ENCODE data around the gene IFNL3. TPM values are rescaled to one million over a fixed set of nuclear protein-coding genes. Genes with fewer than 3 reads are reported as not detected.
"Not testable (repeated sequence)": the region's sequence is repeated elsewhere in the genome, so short reads cannot be mapped to it uniquely, and the experiment has no call there.

Gene IFNL3
- total and polyA plus RNA-seq, 2 of the 13 experiments (the other 11 are each of a cell fraction or from before 2014, with no cell fraction given), result not detected

GRCh38 chr19:39270036-39270871, 25.4 kb upstream of the IFNL3 start (continued):
- TF ChIP-seq ZBTB40 (IDR thresholded peaks at IDR 0.05) (no peak), ZBTB40 (CRISPR knock-in tag; IDR thresholded peaks at IDR 0.05) (no peak), BRCA1 (CRISPR knock-in tag; IDR thresholded peaks at IDR 0.05) (no peak), CHD2 (IDR thresholded peaks at IDR 0.05; ENCODE audit: low read depth, low read length) (no peak), ZBTB7B (CRISPR knock-in tag; IDR thresholded peaks at IDR 0.05) (no peak)

- in situ Hi-C loops (cut with HindIII; ENCODE audit: extremely low pct_ligation_motif_present, low pct_unique_long_range_greater_than_20kb); H3K9ac ChIP-seq (ENCODE audit: insufficient read depth, low read depth, low read length); H3K27me3 ChIP-seq (ENCODE audit: control insufficient read depth in 1 of 2, insufficient read depth in 2 of 2, low read length in 2 of 2); POLR2A ChIA-PET; DNase-seq (ENCODE audit: low spot score); H3K79me2 ChIP-seq (ENCODE audit: insufficient read depth, low read length); H3K4me2 ChIP-seq (ENCODE audit: low read depth, low read length); H3K9me3 ChIP-seq (ENCODE audit: low read length); intact Hi-C loops (cut with micrococcal nuclease; ENCODE audit: unreplicated experiment); H2AFZ ChIP-seq (ENCODE audit: low read length); CTCF ChIA-PET (ENCODE audit: low intra/inter-chr PET ratio, low total read pairs); FAIRE-seq; ATAC-seq; BruUV-seq (replicated peaks); H3K4me3 ChIP-seq (replicated peaks in 1 of 3; ENCODE audit: insufficient read depth in 1 of 3, low read depth in 2 of 3, low read length in 3 of 3); H4K20me1 ChIP-seq (ENCODE audit: insufficient read depth, low read length); H3K4me1 ChIP-seq (ENCODE audit: insufficient read depth, low read length); H3K36me3 ChIP-seq (replicated peaks in 1 of 2; ENCODE audit: control insufficient read depth in 1 of 2, insufficient read depth in 2 of 2, low read length in 2 of 2); H3K27ac ChIP-seq (ENCODE audit: extremely low read length, insufficient read depth, low read length): not testable (repeated sequence)
- 45% methylated on average over 9 of the region's 10 CpGs for WGBS (ENCODE audit: low lambda C conversion rate)
Observed at GRCh38 chr19:39269369-39269768, 24.6 kb upstream of the IFNL3 start.

GRCh38 chr19:39268531-39269223, 23.9 kb upstream of the IFNL3 start:
- BruUV-seq (replicated peaks); H3K36me3 ChIP-seq (replicated peaks in 1 of 2; ENCODE audit: control insufficient read depth in 1 of 2, insufficient read depth in 2 of 2, low read length in 2 of 2); H3K4me3 ChIP-seq (replicated peaks in 1 of 3; ENCODE audit: insufficient read depth in 1 of 3, low read depth in 2 of 3, low read length in 3 of 3); FAIRE-seq; H3K9me3 ChIP-seq (ENCODE audit: low read length); H3K9ac ChIP-seq (ENCODE audit: insufficient read depth, low read depth, low read length); H3K27ac ChIP-seq (ENCODE audit: extremely low read length, insufficient read depth, low read length); H2AFZ ChIP-seq (ENCODE audit: low read length); H3K4me2 ChIP-seq (ENCODE audit: low read depth, low read length); H3K27me3 ChIP-seq (ENCODE audit: control insufficient read depth in 1 of 2, insufficient read depth in 2 of 2, low read length in 2 of 2); H4K20me1 ChIP-seq (ENCODE audit: insufficient read depth, low read length); DNase-seq (ENCODE audit: low spot score); intact Hi-C loops (cut with micrococcal nuclease; ENCODE audit: unreplicated experiment); in situ Hi-C loops (cut with HindIII; ENCODE audit: extremely low pct_ligation_motif_present, low pct_unique_long_range_greater_than_20kb); ATAC-seq; CTCF ChIA-PET (ENCODE audit: low intra/inter-chr PET ratio, low total read pairs); H3K4me1 ChIP-seq (ENCODE audit: insufficient read depth, low read length); H3K79me2 ChIP-seq (ENCODE audit: insufficient read depth, low read length); POLR2A ChIA-PET: not testable (repeated sequence)
- WGBS (ENCODE audit: low lambda C conversion rate), result 42% methylated on average over 3 of the region's 10 CpGs
